NAMALWA (cell line): ENCODE data around the gene ERCC1.

Source experiments
- DNase-seq: peaks from one replicate; pipeline ENCODE4 v3.0.0-alpha.2; 2015; ENCODE audit warnings: low spot score

The ERCC1 gene

DNA sequence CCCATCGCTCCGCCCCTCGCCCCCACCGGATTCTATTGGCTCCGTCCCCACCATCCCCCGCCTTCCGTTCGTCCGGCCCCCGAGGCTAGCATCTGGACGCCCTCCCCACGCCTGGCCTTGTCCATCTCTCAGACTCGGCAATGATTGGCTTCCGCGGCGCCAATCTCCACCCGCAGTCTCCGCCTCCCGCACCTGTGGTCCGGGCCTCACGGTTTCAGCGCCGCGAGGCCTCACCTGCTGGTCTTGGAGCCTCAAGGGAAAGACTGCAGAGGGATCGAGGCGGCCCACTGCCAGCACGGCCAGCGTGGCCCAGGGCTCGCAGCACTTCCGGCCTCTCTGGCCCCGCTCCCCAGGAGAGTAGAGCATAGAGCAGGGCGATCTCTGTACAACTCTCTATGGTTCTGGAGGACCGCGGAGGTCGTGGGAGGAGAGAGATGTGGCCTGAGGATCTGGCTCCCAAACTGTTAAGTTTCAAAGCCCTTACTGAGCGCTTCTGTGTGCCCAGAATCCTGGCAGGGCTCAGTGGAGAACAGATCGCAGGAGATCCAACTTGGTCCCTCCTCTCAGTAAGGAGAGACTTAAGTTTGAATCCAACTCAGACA lies at the start of gene ERCC1:
TSS of gene ERCC1 (minus strand) at position 329 of the 602 bp plus-strand sequence. CDS start 543 bp downstream, outside the sequence.
- DNase-seq: peak; percentile 92

DNA sequence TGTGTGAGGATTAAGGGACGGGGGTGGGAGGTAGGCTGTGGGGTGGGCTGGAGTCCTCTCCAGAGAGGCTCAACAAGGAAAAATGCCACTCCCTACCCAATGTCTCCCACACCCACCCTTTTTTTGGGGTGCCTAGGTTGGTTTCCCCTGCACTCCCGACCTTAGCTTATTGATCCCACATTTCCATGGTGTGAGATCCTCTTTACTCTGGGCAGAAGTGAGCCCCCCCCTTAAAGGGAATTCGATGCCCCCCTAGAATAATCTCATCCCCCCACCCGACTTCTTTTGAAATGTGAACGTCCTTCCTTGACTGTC lies 49.6 kb upstream of the ERCC1 start:
- DNase-seq: no peak

DNA sequence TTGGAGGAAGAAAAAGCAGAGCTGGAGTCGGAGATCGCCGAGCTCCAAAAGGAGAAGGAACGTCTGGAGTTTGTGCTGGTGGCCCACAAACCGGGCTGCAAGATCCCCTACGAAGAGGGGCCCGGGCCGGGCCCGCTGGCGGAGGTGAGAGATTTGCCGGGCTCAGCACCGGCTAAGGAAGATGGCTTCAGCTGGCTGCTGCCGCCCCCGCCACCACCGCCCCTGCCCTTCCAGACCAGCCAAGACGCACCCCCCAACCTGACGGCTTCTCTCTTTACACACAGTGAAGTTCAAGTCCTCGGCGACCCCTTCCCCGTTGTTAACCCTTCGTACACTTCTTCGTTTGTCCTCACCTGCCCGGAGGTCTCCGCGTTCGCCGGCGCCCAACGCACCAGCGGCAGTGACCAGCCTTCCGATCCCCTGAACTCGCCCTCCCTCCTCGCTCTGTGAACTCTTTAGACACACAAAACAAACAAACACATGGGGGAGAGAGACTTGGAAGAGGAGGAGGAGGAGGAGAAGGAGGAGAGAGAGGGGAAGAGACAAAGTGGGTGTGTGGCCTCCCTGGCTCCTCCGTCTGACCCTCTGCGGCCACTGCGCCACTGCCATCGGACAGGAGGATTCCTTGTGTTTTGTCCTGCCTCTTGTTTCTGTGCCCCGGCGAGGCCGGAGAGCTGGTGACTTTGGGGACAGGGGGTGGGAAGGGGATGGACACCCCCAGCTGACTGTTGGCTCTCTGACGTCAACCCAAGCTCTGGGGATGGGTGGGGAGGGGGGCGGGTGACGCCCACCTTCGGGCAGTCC lies 49.0 kb upstream of the ERCC1 start:
- peak; percentile 50 for DNase-seq

DNA sequence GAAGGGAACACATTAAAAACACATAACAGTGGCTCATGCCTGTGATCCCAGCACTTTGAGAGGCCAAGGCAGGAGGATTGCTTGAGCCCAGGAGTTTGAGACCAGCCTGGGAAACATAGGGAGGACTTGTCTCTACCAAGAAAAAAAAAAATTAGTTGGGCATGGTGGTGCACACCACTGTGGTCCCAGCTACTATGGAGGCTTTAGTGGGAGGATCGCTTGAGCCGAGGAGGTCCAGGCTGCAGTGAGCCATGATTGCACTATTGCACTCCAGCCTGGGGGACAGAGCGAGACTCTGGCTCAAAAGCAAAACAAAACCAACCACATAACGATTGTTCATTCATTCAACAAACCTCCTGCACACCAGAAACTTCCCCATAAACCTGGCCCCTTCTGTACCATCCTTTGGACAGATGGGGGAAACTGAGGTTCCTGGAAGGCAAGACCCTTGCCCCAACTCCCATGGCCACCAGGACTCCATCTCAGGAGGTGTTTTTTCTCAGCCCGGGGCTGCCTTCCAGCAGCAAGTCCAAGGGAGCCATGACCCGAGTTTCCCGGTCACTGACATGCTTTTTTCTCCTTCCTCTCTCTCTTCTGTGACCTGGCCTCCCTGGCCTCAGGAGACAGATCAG lies 48.3 kb upstream of the ERCC1 start:
- peak; percentile 55 for DNase-seq

DNA sequence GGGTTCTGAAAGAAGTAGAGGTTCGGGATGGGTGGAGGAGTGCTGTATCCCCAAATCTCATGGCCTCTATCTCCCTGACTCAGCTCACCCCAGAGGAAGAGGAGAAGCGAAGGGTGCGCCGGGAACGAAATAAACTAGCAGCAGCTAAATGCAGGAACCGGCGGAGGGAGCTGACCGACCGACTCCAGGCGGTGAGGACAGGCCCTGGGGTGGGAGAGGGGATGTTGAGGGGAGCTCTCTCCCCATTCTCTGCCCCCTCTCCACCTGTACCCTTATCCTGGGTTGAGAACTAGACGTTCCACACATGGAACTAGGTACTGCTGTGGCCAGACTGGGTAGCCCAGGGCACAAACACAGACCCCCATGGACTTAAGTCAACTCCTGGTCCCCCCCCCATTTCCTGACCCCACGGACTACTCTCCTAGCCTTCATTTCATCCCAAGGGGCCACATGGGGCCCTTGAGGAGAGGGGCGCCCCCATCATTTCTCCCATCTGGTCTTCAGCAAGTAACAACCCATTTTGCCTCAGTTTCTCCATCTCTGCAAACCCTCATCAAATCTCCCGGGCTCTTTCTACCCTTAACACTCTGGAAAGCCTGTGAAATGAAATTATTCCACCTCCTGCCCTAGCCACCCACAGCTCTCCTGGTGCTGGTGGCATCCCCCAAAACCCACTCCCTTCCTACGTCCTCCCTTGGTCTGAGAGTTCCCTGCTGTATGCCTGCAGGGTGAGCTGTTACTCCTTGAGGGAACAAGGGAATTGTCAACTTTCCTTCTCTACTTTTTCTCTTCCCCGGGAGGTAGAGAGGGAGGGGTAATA lies 47.6 kb upstream of the ERCC1 start:
- DNase-seq: peak; percentile 44

DNA sequence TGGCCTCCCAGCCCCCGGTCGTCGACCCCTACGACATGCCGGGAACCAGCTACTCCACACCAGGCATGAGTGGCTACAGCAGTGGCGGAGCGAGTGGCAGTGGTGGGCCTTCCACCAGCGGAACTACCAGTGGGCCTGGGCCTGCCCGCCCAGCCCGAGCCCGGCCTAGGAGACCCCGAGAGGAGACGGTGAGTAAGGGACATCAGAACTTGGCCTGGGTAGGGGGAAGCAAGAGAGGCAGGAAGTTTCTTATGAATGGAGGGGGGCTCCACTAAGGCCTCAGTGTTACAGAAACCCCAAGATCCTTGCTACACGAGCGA lies 47.0 kb upstream of the ERCC1 start:
- no peak for DNase-seq

DNA sequence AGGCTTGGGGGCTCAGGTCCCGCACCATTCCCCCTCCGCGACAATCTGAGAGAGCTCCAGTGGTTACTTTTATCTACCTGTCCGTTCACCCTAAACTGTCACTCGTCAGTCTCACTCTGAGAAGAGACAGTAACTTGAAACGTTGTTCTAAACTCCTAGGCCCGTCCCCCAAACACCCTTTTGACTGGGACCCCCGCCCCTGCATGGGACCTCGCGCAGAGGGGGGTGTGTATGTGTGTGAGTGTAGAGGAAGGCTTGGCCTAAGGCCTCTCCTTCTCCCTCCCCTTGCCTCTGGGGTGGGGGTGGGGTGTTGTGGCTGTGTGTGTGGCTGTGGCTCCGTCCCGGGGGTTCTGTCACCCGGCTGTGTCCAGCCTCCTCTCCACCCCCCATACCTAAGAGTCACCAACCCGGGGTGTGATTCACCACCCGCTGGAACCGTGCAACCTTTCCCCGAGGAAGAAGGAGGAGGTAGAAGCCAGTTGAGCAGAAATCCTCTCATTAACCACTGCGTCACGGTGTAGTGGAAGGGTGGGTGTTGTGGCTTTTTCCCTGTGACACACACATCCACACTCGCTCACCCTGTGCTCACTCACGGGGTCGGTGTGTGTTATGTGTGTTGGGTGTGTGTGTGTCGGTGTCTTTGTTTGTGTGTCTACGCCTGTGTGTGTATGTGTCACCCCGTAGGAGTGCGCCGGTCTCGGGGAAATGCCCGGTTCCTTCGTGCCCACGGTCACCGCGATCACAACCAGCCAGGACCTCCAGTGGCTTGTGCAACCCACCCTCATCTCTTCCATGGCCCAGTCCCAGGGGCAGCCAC lies 46.4 kb upstream of the ERCC1 start:
- DNase-seq: peak; percentile 59

DNA sequence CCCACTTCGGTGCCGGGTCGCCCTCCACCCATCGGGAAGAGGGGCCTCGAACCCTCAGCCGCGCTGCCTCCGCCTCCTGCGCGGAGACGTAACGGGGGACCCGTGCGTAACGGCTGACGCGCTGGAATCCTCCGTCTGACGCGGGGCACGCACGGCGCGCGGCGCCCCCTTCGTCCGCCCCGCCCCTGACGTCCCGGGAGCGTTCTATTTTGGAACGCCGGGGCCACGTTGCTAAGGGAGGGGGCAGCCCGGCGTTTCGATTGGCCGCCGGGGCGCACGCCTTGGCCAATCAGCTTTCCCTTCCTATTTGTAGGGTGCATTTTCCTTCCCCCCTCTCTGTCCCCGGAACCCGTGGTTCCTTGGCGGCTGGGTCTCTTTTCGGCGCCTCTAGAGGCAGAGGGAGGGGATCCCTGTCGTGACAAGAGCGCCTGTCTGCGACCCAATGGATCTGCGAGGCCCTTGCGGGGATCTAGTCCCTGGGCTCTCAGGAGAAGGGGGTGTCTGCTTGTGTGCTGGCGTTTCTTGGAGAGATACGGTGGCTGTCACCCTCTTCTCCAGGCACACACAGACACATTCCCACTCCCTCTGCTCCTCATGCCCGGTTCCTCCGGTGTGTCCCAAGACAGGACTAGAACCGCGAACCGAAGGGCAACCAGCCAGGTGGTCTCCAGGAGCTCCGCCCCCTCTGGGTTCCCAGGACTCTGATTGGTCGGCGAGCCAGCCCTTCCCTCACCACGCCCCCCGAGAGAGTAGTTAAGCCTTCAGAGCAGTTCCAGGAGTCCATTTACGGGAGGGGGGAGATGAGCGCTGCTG lies 45.6 kb upstream of the ERCC1 start:
- peak; percentile 95 for DNase-seq

DNA sequence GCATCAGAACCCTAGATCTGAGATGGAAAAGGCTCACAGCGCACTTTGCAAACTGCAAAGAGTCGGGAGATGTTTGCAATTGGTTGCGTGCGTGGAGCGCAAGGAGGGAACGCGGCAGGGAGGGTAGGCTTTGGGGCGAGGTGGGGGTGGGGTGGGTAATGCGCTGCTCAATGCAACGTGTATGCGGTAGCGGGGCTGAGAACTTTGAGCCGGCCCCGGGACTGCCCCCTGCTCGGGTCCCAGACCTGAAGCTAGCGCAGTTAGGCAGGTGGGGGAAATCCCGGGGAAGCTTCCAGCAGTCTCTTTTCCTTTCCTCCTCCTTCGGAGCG lies 45.0 kb upstream of the ERCC1 start:
- DNase-seq: no peak

DNA sequence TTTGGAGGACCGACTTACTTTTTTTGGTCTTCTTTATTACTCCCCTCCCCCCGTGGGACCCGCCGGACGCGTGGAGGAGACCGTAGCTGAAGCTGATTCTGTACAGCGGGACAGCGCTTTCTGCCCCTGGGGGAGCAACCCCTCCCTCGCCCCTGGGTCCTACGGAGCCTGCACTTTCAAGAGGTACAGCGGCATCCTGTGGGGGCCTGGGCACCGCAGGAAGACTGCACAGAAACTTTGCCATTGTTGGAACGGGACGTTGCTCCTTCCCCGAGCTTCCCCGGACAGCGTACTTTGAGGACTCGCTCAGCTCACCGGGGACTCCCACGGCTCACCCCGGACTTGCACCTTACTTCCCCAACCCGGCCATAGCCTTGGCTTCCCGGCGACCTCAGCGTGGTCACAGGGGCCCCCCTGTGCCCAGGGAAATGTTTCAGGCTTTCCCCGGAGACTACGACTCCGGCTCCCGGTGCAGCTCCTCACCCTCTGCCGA lies 44.5 kb upstream of the ERCC1 start:
- no peak for DNase-seq

DNA sequence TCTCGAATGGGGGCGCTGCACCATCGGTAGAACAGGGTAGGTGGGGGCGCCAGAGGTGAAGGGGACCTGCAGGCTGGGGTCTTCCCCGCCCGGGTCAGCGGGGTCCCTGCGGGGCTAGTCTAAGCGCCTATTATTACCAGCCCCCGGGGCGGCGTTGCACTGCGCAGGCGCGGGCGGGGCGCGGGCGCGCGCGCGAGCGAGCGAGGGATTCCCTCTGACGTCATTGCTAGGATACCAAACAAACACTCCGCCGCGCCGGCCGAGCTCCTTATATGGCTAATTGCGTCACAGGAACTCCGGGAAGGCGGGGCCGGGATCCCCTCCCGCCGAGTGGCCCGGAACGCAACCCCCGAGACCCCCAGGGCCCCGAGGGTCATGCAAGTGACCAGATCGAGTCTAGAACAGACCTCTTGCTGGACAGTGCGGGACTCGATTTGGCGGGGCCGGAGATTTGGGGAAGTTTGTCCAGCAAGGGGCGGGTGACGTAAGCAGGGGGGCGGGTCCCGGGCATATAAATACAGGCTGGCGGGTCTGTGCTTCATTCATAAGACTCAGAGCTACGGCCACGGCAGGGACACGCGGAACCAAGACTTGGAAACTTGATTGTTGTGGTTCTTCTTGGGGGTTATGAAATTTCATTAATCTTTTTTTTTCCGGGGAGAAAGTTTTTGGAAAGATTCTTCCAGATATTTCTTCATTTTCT lies 43.9 kb upstream of the ERCC1 start, which contains the start of gene FOSB:
TSS of gene FOSB (plus strand) at position 541 of the 703 bp plus-strand sequence. CDS start 591 bp downstream, outside the sequence.
- peak; percentile 97 for DNase-seq

DNA sequence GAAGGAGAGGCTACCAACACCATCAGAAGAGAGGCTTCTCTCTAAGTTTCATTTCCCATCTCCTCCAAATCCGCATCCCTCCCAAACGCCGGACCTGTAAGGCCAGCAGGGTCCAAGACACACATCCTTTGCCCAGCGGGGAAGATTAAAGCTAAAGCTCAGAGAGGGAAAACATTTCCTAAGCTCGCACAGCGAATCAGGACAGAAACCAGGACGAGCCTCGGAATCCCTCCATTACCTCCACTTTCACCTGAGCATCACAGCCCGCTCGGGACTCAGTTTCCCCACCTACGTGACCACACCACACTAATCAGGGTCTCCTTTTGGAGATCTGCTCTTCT lies 43.4 kb upstream of the ERCC1 start:
- DNase-seq: no peak

DNA sequence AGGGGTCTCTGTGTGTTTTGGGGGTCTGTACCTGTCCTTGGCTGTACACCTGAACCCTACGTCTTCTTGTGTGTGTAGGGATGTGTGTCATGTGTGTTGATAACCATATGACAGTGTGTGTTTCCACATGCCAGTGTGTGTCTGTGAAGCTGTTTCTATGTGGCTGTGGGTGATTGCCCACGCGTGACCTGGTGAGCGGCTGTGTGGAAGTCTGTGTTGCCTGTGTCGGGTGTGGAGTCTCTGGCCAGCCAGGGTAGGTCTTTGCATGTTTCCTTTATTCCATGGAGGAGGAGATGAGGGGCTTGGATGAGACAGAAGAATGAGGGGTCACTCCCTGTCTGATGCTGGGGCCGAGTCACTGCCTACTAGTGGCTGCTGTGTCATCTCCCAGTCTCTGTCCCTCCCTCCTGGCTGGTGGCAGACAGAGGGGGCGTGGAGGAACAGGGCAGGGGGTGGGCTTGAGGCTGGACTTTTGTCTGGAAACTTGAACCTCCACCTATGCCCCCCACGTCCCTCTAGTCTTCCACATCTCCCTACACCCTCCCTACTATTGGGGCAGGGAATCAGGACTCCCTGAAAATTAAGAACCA lies 41.2 kb upstream of the ERCC1 start:
- DNase-seq: no peak

DNA sequence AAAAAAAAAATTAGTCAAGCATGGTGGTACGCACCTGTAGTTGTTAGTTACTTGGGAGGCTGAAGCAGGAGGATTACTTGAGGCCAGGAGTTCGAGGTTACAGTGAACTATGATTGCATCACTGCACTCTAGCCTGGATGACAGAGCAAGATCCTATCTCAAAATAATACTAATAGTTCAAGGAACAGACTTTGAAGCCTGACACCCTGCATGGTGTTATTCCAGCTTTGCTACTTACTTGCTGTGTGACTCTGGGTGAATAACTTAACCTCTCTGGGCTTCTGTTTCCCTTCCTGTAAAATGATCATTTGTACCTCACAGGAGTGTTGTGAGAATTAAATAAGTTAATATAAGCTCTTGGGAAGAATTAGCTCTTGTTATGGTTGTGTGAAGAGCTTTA lies 40.6 kb upstream of the ERCC1 start:
- DNase-seq: no peak

DNA sequence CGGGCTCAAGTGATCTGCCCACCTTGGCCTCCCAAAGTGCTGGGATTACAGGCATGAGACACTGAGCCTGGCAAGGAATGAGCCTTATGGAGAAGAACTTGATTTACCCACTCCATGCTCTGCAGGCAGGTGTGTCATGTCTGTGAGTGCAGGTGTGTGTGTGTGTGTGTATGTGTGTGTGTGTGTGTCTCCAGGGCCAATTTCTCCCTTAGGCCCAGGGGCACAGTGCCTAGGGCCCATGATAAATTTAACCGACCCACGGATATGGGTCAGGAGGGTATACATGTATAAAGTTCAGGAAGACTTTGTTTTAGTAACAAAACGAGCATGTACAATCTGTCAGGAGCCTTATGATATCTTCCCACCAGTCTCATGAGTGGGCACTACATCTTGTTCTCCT lies 39.5 kb upstream of the ERCC1 start:
- DNase-seq: no peak

DNA sequence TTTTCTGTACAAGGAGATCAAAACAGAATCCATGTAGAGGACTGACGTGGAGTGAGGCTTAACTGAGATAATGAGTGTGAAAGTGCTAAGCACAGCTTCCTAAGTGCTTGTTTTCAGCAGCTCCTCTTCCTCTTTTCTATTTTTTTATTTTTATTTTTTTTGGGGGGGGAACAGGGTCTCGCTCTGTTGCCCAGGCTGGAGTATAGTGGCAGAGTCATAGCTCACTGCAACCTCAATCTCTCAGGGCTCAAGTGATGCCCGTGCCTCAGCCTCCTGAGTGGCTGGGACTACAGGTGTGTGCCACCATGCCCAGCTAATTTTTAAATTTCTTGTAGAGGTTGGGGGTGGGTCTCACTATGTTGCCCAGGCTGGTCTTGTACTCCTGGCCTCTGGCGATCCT lies 38.5 kb upstream of the ERCC1 start:
- no peak for DNase-seq

DNA sequence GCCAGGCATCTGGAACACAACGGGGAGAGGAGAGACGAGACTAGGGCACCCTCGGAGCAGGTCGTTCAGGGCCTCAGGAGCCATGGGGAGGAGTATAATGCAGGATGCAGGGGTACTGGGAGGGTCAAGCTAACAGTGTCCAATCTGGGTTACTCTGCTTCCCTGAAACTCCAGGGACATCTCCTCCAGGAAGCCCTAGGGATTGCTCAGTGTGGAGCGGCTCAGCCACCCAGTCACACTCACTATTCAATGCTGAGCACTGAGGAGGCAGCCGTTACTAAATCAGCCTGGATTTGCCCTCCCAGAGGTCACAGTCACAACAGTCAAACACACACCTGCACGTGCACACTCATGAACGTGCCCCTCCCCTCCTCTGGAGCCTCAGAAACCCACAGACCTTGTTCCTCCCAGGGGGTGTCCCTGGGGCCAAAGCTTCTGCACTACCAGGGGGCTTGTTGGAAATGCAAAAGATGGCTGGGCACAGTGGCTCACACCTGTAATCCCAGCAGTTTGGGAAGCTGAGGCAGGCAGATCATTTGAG lies 37.2 kb upstream of the ERCC1 start:
- peak; percentile 42 for DNase-seq

DNA sequence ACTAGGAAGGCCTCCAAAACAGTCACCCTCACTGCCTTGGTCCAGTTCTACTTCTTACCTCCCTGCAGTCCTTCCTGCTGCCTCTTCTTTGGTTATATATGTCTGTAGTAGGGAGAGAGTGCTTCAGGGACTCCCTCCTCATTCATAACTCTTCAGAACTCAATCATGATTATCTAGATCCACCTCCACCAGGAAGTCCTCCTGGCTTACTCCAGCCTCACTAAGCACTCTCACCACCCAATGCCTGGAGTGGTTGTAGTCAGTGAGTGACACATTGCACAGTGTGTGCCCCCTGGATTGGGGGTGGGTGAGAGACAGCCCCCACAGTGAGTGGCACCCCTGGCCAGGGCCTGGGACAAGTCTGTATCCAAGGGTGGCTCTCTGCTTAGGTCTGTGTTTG lies 34.1 kb upstream of the ERCC1 start:
- no peak for DNase-seq

DNA sequence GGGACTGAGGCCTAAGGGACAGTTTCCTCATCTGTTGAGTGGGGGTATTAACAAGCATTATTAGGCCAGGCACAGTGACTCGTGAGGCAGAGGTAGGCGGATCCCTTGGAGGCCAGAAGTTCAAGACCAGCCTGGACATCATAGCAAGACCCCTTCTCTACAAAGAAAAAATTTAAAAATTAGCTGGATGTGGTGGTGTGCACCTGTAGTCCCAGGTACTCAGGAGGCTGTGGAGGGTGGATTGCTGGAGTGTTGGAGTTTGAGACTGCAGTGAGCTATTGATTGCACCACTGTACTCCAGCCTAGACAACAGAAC lies 32.7 kb upstream of the ERCC1 start:
- DNase-seq: no peak
